GM23338 (cell line): ENCODE measurements around the gene DRICH1.

Source experiments
- CREB1 ChIP-seq: fragments of 250-450 bp; sonication (Bioruptor Pico); IDR thresholded peaks from 2 replicates; pipeline ENCODE4 v1.5.0; 2020; ENCODE audit warnings: low read depth, mild to moderate bottlenecking, moderate library complexity
- ETS1 ChIP-seq: IDR thresholded peaks from 2 replicates; pipeline ENCODE4 v1.6.1; 2016; ENCODE audit warnings: antibody characterized with exemption
- EZH2 ChIP-seq: fragments of 200-600 bp; sonication (generic); IDR thresholded peaks from one replicate; pipeline ENCODE4 v1.8.0; 2017; ENCODE audit warnings: antibody characterized with exemption, mild to moderate bottlenecking, low read depth; ENCODE audit not compliant: unreplicated experiment
- EZH2phosphoT487 ChIP-seq: fragments of 200-600 bp; sonication (generic); IDR thresholded peaks from one replicate; pipeline ENCODE4 v1.8.1; 2018; ENCODE audit warnings: antibody characterized with exemption; ENCODE audit not compliant: unreplicated experiment
- JUNB ChIP-seq: IDR thresholded peaks from one replicate; pipeline ENCODE4 v1.6.1; 2016; ENCODE audit warnings: antibody characterized with exemption; ENCODE audit not compliant: unreplicated experiment
- NANOG ChIP-seq: IDR thresholded peaks from 2 replicates; pipeline ENCODE4 v1.6.1; 2016; ENCODE audit warnings: antibody characterized with exemption, borderline replicate concordance
- POLR2AphosphoS5 ChIP-seq: IDR thresholded peaks from 2 replicates; pipeline ENCODE4 v1.6.1; 2016; ENCODE audit warnings: antibody characterized with exemption, low read depth
- STAT1 ChIP-seq: IDR thresholded peaks from one replicate; pipeline ENCODE4 v1.6.1; 2016; ENCODE audit warnings: antibody characterized with exemption; ENCODE audit not compliant: unreplicated experiment
- ZNF114 ChIP-seq: fragments of 250-450 bp; sonication (Bioruptor Pico); IDR thresholded peaks from 2 replicates; pipeline ENCODE4 v1.5.0; 2020; ENCODE audit warnings: mild to moderate bottlenecking, moderate library complexity
- ZNF331 ChIP-seq: fragments of 250-450 bp; sonication (Bioruptor Pico); IDR thresholded peaks from 2 replicates; pipeline ENCODE4 v1.5.0; 2020; ENCODE audit warnings: low read depth, mild to moderate bottlenecking, moderate library complexity
- TF ChIP-seq, protein P1 (sequence below), 2 experiments: fragments of 200-600 bp in 1 of 2; sonication (generic) in 1 of 2; conservative IDR thresholded peaks; 2 replicates each; pipeline versions ENCODE4 v1.5.1 to v1.6.1; 2016 to 2017; ENCODE audit warnings: antibody characterized with exemption in 2 of 2, low read depth in 2 of 2, mild to moderate bottlenecking in 2 of 2, moderate library complexity in 1 of 2
- TF ChIP-seq, protein P2 (sequence below): IDR thresholded peaks from one replicate; pipeline ENCODE4 v1.6.1; 2018; ENCODE audit warnings: antibody characterized with exemption; ENCODE audit not compliant: unreplicated experiment
- TF ChIP-seq, protein P3 (sequence below): fragments of 250-450 bp; sonication (Bioruptor Pico); IDR thresholded peaks from 2 replicates; pipeline ENCODE4 v1.5.0; 2020; ENCODE audit warnings: mild to moderate bottlenecking, moderate library complexity

DNA sequence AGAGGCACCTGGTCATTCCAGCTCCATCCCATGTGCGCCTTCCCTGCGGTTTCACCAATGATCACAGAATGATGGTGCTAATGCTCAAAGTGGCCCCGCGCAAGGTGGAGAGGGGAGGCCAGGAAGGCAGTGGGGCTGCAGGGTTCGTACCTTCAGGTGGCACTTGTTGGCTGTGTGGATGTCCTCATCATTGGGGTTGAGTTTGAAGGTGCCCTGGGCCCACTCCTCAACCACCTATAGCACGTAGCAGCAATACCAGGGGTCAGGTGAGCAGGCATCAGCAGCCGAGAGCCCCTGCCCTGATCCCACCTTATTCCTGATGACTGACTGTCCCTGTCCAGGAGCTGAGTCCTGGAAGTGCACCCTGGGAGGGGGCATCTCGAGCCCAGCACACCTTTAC, 20.6 kb upstream of the DRICH1 start:
- TF ChIP-seq EZH2: no peak
- TF ChIP-seq, protein P1, sequence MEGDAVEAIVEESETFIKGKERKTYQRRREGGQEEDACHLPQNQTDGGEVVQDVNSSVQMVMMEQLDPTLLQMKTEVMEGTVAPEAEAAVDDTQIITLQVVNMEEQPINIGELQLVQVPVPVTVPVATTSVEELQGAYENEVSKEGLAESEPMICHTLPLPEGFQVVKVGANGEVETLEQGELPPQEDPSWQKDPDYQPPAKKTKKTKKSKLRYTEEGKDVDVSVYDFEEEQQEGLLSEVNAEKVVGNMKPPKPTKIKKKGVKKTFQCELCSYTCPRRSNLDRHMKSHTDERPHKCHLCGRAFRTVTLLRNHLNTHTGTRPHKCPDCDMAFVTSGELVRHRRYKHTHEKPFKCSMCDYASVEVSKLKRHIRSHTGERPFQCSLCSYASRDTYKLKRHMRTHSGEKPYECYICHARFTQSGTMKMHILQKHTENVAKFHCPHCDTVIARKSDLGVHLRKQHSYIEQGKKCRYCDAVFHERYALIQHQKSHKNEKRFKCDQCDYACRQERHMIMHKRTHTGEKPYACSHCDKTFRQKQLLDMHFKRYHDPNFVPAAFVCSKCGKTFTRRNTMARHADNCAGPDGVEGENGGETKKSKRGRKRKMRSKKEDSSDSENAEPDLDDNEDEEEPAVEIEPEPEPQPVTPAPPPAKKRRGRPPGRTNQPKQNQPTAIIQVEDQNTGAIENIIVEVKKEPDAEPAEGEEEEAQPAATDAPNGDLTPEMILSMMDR (conservative IDR thresholded peaks at IDR 0.05; ENCODE audit: low read depth in 2 of 2): no peak
- no peak for TF ChIP-seq JUNB
- no peak for TF ChIP-seq POLR2AphosphoS5
- TF ChIP-seq, protein P2, sequence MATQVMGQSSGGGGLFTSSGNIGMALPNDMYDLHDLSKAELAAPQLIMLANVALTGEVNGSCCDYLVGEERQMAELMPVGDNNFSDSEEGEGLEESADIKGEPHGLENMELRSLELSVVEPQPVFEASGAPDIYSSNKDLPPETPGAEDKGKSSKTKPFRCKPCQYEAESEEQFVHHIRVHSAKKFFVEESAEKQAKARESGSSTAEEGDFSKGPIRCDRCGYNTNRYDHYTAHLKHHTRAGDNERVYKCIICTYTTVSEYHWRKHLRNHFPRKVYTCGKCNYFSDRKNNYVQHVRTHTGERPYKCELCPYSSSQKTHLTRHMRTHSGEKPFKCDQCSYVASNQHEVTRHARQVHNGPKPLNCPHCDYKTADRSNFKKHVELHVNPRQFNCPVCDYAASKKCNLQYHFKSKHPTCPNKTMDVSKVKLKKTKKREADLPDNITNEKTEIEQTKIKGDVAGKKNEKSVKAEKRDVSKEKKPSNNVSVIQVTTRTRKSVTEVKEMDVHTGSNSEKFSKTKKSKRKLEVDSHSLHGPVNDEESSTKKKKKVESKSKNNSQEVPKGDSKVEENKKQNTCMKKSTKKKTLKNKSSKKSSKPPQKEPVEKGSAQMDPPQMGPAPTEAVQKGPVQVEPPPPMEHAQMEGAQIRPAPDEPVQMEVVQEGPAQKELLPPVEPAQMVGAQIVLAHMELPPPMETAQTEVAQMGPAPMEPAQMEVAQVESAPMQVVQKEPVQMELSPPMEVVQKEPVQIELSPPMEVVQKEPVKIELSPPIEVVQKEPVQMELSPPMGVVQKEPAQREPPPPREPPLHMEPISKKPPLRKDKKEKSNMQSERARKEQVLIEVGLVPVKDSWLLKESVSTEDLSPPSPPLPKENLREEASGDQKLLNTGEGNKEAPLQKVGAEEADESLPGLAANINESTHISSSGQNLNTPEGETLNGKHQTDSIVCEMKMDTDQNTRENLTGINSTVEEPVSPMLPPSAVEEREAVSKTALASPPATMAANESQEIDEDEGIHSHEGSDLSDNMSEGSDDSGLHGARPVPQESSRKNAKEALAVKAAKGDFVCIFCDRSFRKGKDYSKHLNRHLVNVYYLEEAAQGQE: no peak
- no peak for TF ChIP-seq CREB1 (CRISPR knock-in tag)
- TF ChIP-seq ZNF114: no peak
- no peak for TF ChIP-seq EZH2phosphoT487
- TF ChIP-seq, protein P3, sequence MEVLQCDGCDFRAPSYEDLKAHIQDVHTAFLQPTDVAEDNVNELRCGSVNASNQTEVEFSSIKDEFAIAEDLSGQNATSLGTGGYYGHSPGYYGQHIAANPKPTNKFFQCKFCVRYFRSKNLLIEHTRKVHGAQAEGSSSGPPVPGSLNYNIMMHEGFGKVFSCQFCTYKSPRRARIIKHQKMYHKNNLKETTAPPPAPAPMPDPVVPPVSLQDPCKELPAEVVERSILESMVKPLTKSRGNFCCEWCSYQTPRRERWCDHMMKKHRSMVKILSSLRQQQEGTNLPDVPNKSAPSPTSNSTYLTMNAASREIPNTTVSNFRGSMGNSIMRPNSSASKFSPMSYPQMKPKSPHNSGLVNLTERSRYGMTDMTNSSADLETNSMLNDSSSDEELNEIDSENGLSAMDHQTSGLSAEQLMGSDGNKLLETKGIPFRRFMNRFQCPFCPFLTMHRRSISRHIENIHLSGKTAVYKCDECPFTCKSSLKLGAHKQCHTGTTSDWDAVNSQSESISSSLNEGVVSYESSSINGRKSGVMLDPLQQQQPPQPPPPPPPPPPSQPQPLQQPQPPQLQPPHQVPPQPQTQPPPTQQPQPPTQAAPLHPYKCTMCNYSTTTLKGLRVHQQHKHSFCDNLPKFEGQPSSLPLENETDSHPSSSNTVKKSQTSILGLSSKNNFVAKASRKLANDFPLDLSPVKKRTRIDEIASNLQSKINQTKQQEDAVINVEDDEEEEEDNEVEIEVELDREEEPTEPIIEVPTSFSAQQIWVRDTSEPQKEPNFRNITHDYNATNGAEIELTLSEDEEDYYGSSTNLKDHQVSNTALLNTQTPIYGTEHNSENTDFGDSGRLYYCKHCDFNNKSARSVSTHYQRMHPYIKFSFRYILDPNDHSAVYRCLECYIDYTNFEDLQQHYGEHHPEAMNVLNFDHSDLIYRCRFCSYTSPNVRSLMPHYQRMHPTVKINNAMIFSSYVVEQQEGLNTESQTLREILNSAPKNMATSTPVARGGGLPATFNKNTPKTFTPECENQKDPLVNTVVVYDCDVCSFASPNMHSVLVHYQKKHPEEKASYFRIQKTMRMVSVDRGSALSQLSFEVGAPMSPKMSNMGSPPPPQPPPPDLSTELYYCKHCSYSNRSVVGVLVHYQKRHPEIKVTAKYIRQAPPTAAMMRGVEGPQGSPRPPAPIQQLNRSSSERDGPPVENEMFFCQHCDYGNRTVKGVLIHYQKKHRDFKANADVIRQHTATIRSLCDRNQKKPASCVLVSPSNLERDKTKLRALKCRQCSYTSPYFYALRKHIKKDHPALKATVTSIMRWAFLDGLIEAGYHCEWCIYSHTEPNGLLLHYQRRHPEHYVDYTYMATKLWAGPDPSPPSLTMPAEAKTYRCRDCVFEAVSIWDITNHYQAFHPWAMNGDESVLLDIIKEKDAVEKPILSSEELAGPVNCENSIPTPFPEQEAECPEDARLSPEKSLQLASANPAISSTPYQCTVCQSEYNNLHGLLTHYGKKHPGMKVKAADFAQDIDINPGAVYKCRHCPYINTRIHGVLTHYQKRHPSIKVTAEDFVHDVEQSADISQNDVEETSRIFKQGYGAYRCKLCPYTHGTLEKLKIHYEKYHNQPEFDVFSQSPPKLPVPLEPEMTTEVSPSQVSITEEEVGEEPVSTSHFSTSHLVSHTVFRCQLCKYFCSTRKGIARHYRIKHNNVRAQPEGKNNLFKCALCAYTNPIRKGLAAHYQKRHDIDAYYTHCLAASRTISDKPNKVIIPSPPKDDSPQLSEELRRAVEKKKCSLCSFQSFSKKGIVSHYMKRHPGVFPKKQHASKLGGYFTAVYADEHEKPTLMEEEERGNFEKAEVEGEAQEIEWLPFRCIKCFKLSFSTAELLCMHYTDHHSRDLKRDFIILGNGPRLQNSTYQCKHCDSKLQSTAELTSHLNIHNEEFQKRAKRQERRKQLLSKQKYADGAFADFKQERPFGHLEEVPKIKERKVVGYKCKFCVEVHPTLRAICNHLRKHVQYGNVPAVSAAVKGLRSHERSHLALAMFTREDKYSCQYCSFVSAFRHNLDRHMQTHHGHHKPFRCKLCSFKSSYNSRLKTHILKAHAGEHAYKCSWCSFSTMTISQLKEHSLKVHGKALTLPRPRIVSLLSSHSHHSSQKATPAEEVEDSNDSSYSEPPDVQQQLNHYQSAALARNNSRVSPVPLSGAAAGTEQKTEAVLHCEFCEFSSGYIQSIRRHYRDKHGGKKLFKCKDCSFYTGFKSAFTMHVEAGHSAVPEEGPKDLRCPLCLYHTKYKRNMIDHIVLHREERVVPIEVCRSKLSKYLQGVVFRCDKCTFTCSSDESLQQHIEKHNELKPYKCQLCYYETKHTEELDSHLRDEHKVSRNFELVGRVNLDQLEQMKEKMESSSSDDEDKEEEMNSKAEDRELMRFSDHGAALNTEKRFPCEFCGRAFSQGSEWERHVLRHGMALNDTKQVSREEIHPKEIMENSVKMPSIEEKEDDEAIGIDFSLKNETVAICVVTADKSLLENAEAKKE (CRISPR knock-in tag): no peak
- TF ChIP-seq STAT1: no peak
- no peak for TF ChIP-seq ETS1
- TF ChIP-seq ZNF331: no peak
- TF ChIP-seq NANOG: no peak
